ENCODE data around the gene ZNF384.

The ZNF384 gene

GRCh38 chr12:6643569-6644256, 45.5 kb downstream of the ZNF384 start:
- TF ChIP-seq CEBPB (IDR thresholded peaks at IDR 0.05) (no peak), ZBTB7A (IDR thresholded peaks at IDR 0.05; ENCODE audit: low read depth) (no peak), TCF12 (IDR thresholded peaks at IDR 0.05; ENCODE audit: low read depth) (no peak), TAF1 (IDR thresholded peaks at IDR 0.05; ENCODE audit: low read depth) (no peak), NFIC (IDR thresholded peaks at IDR 0.05) (no peak), EGR1 (IDR thresholded peaks at IDR 0.05) (no peak), TEAD4 (IDR thresholded peaks at IDR 0.05) (no peak), FOXM1 (IDR thresholded peaks at IDR 0.05; ENCODE audit: borderline replicate concordance, low read depth) (no peak)
- TF ChIP-seq, protein P1, sequence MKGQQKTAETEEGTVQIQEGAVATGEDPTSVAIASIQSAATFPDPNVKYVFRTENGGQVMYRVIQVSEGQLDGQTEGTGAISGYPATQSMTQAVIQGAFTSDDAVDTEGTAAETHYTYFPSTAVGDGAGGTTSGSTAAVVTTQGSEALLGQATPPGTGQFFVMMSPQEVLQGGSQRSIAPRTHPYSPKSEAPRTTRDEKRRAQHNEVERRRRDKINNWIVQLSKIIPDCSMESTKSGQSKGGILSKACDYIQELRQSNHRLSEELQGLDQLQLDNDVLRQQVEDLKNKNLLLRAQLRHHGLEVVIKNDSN (IDR thresholded peaks at IDR 0.05), result no peak

GRCh38 chr12:6641131-6641530, 48.0 kb downstream of the ZNF384 start:
- TF ChIP-seq, protein P1 (IDR thresholded peaks at IDR 0.05), result no peak
- TF ChIP-seq TAF1 (IDR thresholded peaks at IDR 0.05; ENCODE audit: low read depth) (no peak), CEBPB (IDR thresholded peaks at IDR 0.05) (no peak), REST (IDR thresholded peaks at IDR 0.05; ENCODE audit: low read depth) (no peak), EGR1 (IDR thresholded peaks at IDR 0.05) (no peak), CREB1 (IDR thresholded peaks at IDR 0.05; ENCODE audit: low read depth) (no peak), ZBTB7A (IDR thresholded peaks at IDR 0.05; ENCODE audit: low read depth) (no peak), TEAD4 (IDR thresholded peaks at IDR 0.05) (no peak), EP300 (IDR thresholded peaks at IDR 0.05; ENCODE audit: borderline replicate concordance) (no peak), FOXM1 (IDR thresholded peaks at IDR 0.05; ENCODE audit: borderline replicate concordance, low read depth) (no peak), MAX (IDR thresholded peaks at IDR 0.05) (no peak), NFIC (IDR thresholded peaks at IDR 0.05) (no peak), TCF12 (IDR thresholded peaks at IDR 0.05; ENCODE audit: low read depth) (no peak), YY1 (IDR thresholded peaks at IDR 0.05; ENCODE audit: low read depth) (no peak)

DNA sequence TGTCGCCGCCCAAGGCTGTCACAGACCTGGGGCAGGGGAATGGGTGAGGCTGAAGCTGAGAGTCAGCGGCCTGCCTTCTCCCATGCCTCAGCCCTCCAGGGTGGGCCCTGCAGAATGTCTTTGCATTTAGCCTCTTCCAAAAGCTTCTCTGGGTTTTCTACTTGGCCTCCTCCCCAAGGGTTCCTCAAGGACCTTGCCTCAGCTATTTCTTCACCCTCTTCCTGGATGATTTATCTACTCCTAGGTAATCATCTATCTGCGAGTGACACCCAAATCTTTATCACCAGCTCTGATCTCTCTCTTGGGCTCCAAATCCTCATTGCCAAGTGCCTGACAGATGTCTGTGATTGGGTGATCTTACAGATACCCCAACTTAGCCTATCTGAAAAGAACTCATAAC, 48.7 kb downstream of the ZNF384 start:
- TF ChIP-seq TEAD4 (IDR thresholded peaks at IDR 0.05) (no peak), RAD21 (IDR thresholded peaks at IDR 0.05; ENCODE audit: low read depth) (no peak), REST (IDR thresholded peaks at IDR 0.05; ENCODE audit: low read depth) (no peak), EGR1 (IDR thresholded peaks at IDR 0.05) (no peak), CREB1 (IDR thresholded peaks at IDR 0.05; ENCODE audit: low read depth) (no peak), CEBPB (IDR thresholded peaks at IDR 0.05) (no peak), MAX (IDR thresholded peaks at IDR 0.05) (no peak), FOXM1 (IDR thresholded peaks at IDR 0.05; ENCODE audit: borderline replicate concordance, low read depth) (no peak)
- TF ChIP-seq, protein P1 (IDR thresholded peaks at IDR 0.05), result no peak

- no peak for TF ChIP-seq FOXM1 (IDR thresholded peaks at IDR 0.05; ENCODE audit: borderline replicate concordance, low read depth)
- no peak for TF ChIP-seq EP300 (IDR thresholded peaks at IDR 0.05; ENCODE audit: borderline replicate concordance)
- TF ChIP-seq CEBPB (IDR thresholded peaks at IDR 0.05), result no peak
Observed at GRCh38 chr12:6639151-6639801, 49.9 kb downstream of the ZNF384 start.

DNA sequence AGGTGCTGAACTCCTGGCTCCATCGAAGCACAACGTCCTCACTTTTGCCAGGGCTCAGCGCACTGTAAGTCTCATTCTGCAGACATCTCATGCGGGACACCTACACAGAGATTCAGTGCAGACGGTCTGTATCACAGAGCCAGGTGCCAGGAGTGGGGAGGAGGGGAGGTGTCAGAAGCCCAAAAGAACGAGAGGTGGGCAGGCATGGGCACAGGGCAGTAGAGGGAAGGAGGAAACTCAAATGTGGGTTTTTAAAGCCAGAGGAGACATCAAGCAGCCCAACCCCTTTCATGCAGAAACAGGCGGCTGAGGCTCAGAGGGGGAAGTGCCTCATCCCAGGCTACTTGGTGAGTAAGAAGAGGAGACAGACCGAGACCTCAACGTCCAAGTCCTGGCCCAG, 50.9 kb downstream of the ZNF384 start:
- TF ChIP-seq CREB1 (IDR thresholded peaks at IDR 0.05; ENCODE audit: low read depth) (no peak), YY1 (IDR thresholded peaks at IDR 0.05; ENCODE audit: low read depth) (no peak), ZBTB7A (IDR thresholded peaks at IDR 0.05; ENCODE audit: low read depth) (no peak), FOXM1 (IDR thresholded peaks at IDR 0.05; ENCODE audit: borderline replicate concordance, low read depth) (no peak), EP300 (IDR thresholded peaks at IDR 0.05; ENCODE audit: borderline replicate concordance) (no peak), MAX (IDR thresholded peaks at IDR 0.05) (no peak), TCF12 (IDR thresholded peaks at IDR 0.05; ENCODE audit: low read depth) (no peak), CEBPB (IDR thresholded peaks at IDR 0.05) (no peak), TEAD4 (IDR thresholded peaks at IDR 0.05) (no peak), TAF1 (IDR thresholded peaks at IDR 0.05; ENCODE audit: low read depth) (no peak), NFIC (IDR thresholded peaks at IDR 0.05) (no peak), EGR1 (IDR thresholded peaks at IDR 0.05) (no peak), RAD21 (IDR thresholded peaks at IDR 0.05; ENCODE audit: low read depth) (no peak), REST (IDR thresholded peaks at IDR 0.05; ENCODE audit: low read depth) (no peak)
- TF ChIP-seq, protein P1 (IDR thresholded peaks at IDR 0.05), result no peak

Measured in Ishikawa (cell line).